ENCODE results near the gene SDK2.

Gene SDK2

GRCh38 chr17:73647301-73647695 lies 3.1 kb upstream of the SDK2 start:
- Mint-ChIP-seq H3K36me3 (ENCODE audit: low read depth) (no peaks in the 10 kb centered on the region), H3K4me1 (ENCODE audit: low read depth) (peaks cover 23% of the 10 kb centered on the region), H3K27me3 (peaks cover 62% of the 10 kb centered on the region), H3K9me3 (no peaks in the 10 kb centered on the region), H3K4me3 (no peak overlapping the region), H3K27ac (no peak overlapping the region)
- intact Hi-C loops (cut with micrococcal nuclease), result no loop called here

DNA sequence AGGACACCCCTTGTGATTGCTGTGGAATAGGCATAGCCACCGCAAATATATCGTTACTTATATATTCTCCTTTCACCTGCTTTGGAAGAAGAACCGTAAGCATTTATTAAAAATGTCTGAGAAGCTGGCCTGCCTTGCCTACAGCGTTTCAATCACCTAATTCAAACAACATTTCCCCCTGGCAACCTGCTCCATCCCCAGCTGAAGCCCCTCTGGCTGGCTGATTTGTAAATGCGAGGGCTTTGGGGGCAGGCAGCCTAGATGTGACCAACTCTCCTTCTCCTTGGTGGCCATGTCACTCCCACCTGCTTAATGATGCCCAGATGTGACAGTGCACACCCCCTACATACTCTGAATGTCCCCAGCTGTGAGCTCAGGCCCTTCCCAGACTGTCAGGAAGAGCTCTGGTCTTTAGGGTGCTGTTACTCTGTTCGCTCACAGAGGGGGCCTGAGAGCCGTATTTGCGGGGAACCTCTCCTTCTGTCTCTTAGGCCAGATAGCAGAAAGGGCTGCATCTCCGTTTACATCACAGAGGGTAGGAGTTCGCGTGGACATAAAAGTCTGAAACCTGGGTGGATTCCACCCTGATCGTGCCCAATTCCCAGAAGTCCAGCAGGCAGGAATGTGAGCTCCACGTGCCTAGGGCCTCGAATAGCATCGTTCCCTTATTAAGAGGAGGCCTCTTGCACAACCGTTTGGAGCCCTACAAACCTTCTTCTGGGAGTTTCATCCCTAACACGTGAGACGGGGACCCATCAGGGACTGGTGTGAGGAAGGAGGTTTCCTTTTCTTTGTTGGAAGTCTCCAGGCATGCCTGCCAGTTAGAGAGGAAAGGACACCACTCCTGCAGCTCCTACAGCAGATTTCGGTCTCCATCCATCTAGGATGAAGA lies 2.4 kb upstream of the SDK2 start:
- Mint-ChIP-seq H3K4me1 (ENCODE audit: low read depth) (peaks cover 28% of the 10 kb centered on the region), H3K27ac (no peak overlapping the region), H3K9me3 (no peaks in the 10 kb centered on the region), H3K4me3 (no peak overlapping the region), H3K36me3 (ENCODE audit: low read depth) (no peaks in the 10 kb centered on the region), H3K27me3 (peaks cover 69% of the 10 kb centered on the region)
- intact Hi-C loops (cut with micrococcal nuclease), result no loop called here

DNA sequence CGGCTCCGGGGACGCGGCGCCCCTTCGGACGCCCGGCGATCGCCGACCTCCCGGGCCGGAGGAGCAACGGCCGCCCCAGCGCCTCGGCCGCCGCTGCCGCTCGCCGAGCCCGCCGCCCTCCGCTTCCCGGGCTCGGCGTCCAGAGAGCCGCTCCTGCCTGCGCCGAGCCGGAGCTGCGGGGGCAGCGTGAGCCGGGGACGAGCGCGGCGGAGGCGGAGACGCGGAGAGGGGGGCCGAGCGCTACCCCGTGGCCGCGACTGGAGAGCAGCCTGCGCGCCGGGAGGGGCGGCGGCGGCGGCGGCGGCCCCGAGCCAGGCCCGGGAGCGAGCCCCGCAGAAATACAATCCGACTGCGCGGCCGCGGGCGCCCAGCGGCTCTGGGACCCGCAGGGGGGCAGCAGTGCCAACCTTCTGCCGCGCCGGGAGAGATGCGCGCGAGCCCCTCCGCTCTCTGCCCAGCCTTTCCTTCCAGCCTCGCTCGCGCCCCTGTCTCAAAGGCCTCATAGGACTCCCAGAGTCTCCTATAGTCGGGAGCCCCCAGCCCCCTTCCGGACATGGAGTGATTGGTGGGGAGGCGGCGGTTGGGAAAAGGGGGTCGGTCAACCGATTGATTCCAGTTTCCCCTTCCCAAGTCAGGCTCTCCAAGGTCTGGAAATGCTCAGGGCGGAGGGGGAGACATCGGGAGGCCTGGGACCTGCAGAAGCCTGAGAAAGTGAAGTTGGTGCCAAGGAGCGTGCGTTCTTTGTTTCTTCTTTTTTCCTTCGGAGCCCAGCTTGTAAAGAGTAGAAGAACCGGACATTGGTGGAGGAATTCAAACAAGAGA lies 1.0 kb upstream of the SDK2 start:
- intact Hi-C loops (cut with micrococcal nuclease), result no loop called here
- Mint-ChIP-seq H3K27me3 (peaks cover 77% of the 10 kb centered on the region), H3K4me1 (ENCODE audit: low read depth) (peaks cover 30% of the 10 kb centered on the region), H3K9me3 (no peaks in the 10 kb centered on the region), H3K36me3 (ENCODE audit: low read depth) (no peaks in the 10 kb centered on the region), H3K27ac (no peak overlapping the region), H3K4me3 (peak overlapping the region; percentile 41)

GRCh38 chr17:73643852-73644144 lies 447 bp downstream of the SDK2 start:
- H3K4me3 Mint-ChIP-seq, result peak overlapping the region; percentile 58
- H3K27me3 Mint-ChIP-seq, result peaks cover 73% of the 10 kb centered on the region

GRCh38 chr17:73643001-73643851 lies 1.0 kb downstream of the SDK2 start:
- Mint-ChIP-seq H3K27ac (no peak overlapping the region), H3K9me3 (no peaks in the 10 kb centered on the region), H3K4me3 (peak overlapping the region; percentile 61), H3K4me1 (ENCODE audit: low read depth) (peaks cover 30% of the 10 kb centered on the region), H3K36me3 (ENCODE audit: low read depth) (no peaks in the 10 kb centered on the region), H3K27me3 (peaks cover 72% of the 10 kb centered on the region)
- intact Hi-C loops (cut with micrococcal nuclease), result no loop called here

More at GRCh38 chr17:73643852-73644144, 447 bp downstream of the SDK2 start:
- no peak overlapping the region for H3K27ac Mint-ChIP-seq
- H3K4me1 Mint-ChIP-seq (ENCODE audit: low read depth), result peaks cover 30% of the 10 kb centered on the region
- H3K36me3 Mint-ChIP-seq (ENCODE audit: low read depth), result no peaks in the 10 kb centered on the region
- intact Hi-C loops (cut with micrococcal nuclease), result no loop called here
- no peaks in the 10 kb centered on the region for H3K9me3 Mint-ChIP-seq

DNA sequence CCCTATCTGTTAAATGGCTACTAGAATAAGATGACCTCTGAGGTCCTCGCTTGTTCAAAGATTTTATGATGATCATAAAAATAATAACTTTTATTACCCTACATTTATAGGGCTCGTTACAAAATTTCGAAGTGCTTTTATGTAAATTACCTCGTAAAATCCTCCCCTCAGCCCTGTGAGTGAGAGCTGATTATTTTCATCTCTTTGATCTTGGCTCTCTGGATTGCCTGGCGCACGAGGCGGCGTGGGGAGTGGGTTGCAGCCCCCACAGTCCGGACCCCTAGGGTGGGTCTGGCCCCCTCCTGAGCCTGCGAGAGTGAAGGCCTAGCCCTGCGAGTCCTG lies 1.6 kb downstream of the SDK2 start:
- intact Hi-C loops (cut with micrococcal nuclease), result no loop called here
- Mint-ChIP-seq H3K27ac (no peak overlapping the region), H3K36me3 (ENCODE audit: low read depth) (no peaks in the 10 kb centered on the region), H3K9me3 (no peaks in the 10 kb centered on the region), H3K4me3 (peak overlapping the region; percentile 61), H3K4me1 (ENCODE audit: low read depth) (peaks cover 30% of the 10 kb centered on the region), H3K27me3 (peaks cover 66% of the 10 kb centered on the region)

DNA sequence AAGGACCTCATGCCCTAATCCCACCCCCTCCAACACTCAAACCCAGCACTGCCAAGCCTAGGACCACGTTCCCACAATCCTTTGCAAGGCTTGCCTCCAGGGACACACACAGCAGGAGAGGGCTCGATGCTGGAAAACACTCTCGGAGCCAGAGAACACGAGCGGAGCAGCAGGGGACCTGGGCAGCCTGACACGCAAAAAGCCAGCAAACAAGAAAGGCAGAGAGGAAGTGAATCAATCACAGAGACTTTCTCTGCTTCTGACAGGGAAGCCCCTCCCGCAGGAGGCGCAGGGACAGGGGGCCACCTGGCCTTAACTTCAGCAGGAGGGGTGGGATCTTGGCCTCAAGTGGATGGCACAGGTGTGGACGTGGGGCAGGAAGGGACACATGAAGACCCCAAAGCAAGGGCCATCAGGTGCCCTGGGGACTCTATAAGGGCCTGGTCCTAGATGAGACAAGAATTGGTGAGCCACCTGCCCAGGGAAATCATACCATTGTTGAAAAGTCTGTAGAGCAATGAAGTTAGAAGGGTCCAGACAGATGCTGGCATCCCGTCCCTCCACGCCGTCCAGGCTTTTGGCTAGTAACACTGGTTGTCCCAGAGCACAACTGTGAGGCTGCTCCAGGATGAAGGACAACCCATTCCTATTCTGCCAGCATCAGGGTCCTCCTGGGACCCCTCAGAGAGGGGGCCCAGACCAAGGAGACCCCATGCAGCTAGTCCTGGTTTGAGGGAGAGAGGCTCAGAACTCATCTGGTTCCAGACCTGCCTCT lies 2.2 kb downstream of the SDK2 start:
- H3K27me3 Mint-ChIP-seq, result peaks cover 60% of the 10 kb centered on the region
- intact Hi-C loops (cut with micrococcal nuclease), result no loop called here
- H3K4me1 Mint-ChIP-seq (ENCODE audit: low read depth), result peaks cover 30% of the 10 kb centered on the region
- no peaks in the 10 kb centered on the region for H3K9me3 Mint-ChIP-seq
- no peak overlapping the region for H3K27ac Mint-ChIP-seq
- no peak overlapping the region for H3K4me3 Mint-ChIP-seq
- H3K36me3 Mint-ChIP-seq (ENCODE audit: low read depth), result no peaks in the 10 kb centered on the region

GRCh38 chr17:73640691-73641090 lies 3.6 kb downstream of the SDK2 start:
- intact Hi-C loops (cut with micrococcal nuclease), result no loop called here
- Mint-ChIP-seq H3K27ac (no peak overlapping the region), H3K9me3 (no peaks in the 10 kb centered on the region), H3K36me3 (ENCODE audit: low read depth) (no peaks in the 10 kb centered on the region), H3K4me1 (ENCODE audit: low read depth) (peaks cover 30% of the 10 kb centered on the region), H3K27me3 (peaks cover 48% of the 10 kb centered on the region), H3K4me3 (no peak overlapping the region)

DNA sequence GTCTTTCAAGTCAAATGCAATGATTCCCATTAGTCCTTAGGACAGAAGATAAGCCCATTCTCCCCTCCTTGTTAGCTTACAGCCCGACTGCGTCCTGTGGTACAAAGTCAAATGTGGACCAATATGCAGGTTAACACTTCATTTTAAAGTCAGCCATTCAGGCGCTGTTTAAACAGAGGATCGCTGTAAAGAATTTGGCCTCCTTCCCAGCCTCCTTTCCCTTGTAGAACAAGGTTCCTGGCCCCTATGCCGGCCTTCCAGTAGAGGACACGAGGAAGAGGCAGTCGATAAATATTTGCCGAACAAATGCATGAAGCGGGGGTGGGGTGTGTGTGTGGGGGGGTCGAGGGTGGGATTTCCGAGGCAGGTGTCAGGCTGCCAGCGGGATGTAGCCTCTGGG lies 4.3 kb downstream of the SDK2 start:
- H3K27ac Mint-ChIP-seq, result no peak overlapping the region
- intact Hi-C loops (cut with micrococcal nuclease), result no loop called here
- H3K27me3 Mint-ChIP-seq, result peaks cover 43% of the 10 kb centered on the region
- no peak overlapping the region for H3K4me3 Mint-ChIP-seq
- H3K9me3 Mint-ChIP-seq, result no peaks in the 10 kb centered on the region
- no peaks in the 10 kb centered on the region for H3K36me3 Mint-ChIP-seq (ENCODE audit: low read depth)
- H3K4me1 Mint-ChIP-seq (ENCODE audit: low read depth), result peaks cover 26% of the 10 kb centered on the region

DNA sequence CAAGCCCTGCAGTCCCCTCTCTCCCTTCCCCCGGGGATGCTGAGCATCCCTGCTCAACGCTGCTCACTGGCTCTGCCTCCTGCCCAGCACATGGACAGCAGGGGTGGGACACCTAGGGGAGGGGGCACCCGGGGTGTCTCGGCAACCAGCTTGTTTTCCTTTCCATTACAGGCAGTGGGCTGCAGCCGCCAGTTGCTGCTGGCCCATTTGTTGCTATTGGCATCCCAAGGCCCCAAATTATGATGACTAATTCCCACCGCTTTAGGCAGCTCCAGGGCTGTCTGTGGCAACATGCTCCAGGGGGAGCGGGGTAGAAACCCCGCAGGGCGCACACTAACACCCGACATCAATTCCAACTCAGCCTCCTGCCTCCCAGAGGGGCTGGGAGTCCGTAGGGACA lies 4.9 kb downstream of the SDK2 start:
- H3K4me1 Mint-ChIP-seq (ENCODE audit: low read depth), result peaks cover 25% of the 10 kb centered on the region
- no peak overlapping the region for H3K4me3 Mint-ChIP-seq
- H3K27ac Mint-ChIP-seq, result no peak overlapping the region
- H3K36me3 Mint-ChIP-seq (ENCODE audit: low read depth), result no peaks in the 10 kb centered on the region
- peaks cover 40% of the 10 kb centered on the region for H3K27me3 Mint-ChIP-seq
- H3K9me3 Mint-ChIP-seq, result no peaks in the 10 kb centered on the region
- intact Hi-C loops (cut with micrococcal nuclease), result no loop called here

DNA sequence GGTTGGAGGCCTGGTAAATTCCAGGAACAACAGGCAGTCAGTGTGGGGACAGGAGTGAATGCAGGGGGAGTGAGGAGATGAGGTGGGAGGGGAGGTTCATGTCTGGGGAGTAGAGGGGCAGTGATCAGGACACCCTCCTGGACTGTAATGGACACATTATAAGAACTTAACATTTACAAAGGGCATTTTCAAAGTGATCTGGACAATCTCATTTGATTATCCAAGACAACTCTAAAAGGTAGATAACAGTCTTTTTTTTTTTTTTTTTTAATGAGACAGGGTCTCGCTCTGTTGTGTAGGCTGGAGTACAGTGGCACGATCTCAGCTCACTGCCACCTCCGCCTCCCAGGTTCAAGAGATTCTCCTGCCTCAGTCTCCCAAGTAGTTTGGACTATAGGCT lies 5.7 kb downstream of the SDK2 start:
- peaks cover 18% of the 10 kb centered on the region for H3K4me1 Mint-ChIP-seq (ENCODE audit: low read depth)
- no peaks in the 10 kb centered on the region for H3K36me3 Mint-ChIP-seq (ENCODE audit: low read depth)
- H3K27me3 Mint-ChIP-seq, result peaks cover 33% of the 10 kb centered on the region
- no peak overlapping the region for H3K4me3 Mint-ChIP-seq
- intact Hi-C loops (cut with micrococcal nuclease), result no loop called here
- no peak overlapping the region for H3K27ac Mint-ChIP-seq
- no peaks in the 10 kb centered on the region for H3K9me3 Mint-ChIP-seq

GRCh38 chr17:73637866-73638265 lies 6.4 kb downstream of the SDK2 start:
- Mint-ChIP-seq H3K27ac (no peak overlapping the region), H3K4me1 (ENCODE audit: low read depth) (peaks cover 11% of the 10 kb centered on the region), H3K9me3 (no peaks in the 10 kb centered on the region), H3K36me3 (ENCODE audit: low read depth) (no peaks in the 10 kb centered on the region), H3K27me3 (peaks cover 27% of the 10 kb centered on the region), H3K4me3 (no peak overlapping the region)
- intact Hi-C loops (cut with micrococcal nuclease), result no loop called here

- H3K4me1 Mint-ChIP-seq (ENCODE audit: low read depth), result peaks cover 8% of the 10 kb centered on the region
- H3K27ac Mint-ChIP-seq, result no peak overlapping the region
- H3K27me3 Mint-ChIP-seq, result peaks cover 5% of the 10 kb centered on the region
- no peaks in the 10 kb centered on the region for H3K9me3 Mint-ChIP-seq
- no peaks in the 10 kb centered on the region for H3K36me3 Mint-ChIP-seq (ENCODE audit: low read depth)
- intact Hi-C loops (cut with micrococcal nuclease), result no loop called here
- H3K4me3 Mint-ChIP-seq, result no peak overlapping the region
These were observed 9.0 kb downstream of the SDK2 start for GRCh38 chr17:73635101-73635817.

Measured in dendritic cell treated with granulocyte-macrophage colony-stimulating factor and Interleukin-4, amounts not matched to agents 40 ng/mL and 50 ng/mL, for 4 days (primary cell).